ENCODE data around the gene CLEC19A.

The CLEC19A gene

DNA sequence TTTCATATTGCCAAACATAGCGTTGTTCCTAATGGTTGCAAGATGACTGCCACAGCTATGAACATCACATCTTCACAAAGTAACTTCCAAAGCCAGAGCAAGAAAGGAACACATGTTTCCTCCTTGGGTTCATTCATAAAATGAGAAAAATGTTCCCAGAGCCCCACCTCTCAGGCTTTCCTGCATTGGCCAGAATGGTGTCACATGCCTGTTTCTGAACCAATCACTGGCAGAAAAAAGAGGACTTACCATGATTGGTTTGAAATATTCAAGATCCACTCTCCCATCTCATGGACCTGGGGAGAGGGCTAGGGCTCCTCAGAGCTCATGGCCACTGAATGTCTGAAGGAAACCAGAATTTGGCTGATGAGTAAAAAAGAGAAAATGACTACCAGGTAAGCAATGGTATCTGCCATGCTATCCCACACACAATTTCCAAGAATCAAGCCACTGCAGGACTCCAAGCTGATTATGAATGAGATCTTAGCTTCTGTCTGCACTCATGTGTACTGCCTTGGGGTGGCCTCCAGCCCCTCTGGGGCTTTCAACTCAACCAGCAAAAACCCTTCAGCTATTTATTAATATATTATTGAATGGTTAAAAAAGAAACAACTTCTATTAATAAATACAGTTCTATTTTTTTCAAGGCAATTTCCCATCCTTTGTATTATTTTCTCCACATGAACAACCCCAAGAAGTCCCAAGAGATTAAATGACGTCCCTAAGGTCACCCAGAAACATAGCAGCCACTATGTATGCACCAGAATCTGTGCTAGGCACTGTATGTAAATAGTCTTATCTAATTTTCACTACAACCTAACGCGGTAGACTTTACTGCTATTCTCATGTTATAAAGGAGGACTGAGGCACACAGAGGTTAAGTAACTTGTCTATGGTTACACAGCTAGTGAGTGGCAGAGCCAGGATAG is 70.8 kb downstream of the CLEC19A start:
- ChIA-PET POLR2A (ENCODE audit: low non-redundant PET) (no interaction called here), CTCF (interaction anchor here (0.7 kb wide), 1 partner anchor 551 kb away, joined by 3 read pairs; no protein-coding TSS in a partner anchor)
- no peak for DNase-seq (ENCODE audit: low spot score)
- no peak for TF ChIP-seq CTCF (conservative IDR thresholded peaks at IDR 0.05; ENCODE audit: low read depth)
- no peak overlapping the region for H3K27ac ChIP-seq

GRCh38 chr16:19359556-19359955 is 74.0 kb downstream of the CLEC19A start:
- POLR2A ChIA-PET (ENCODE audit: low non-redundant PET) = no interaction called here
- CTCF ChIA-PET = no interaction called here
- H3K27ac ChIP-seq = no peak overlapping the region
- TF ChIP-seq CTCF (conservative IDR thresholded peaks at IDR 0.05; ENCODE audit: low read depth) = no peak
- no peak for DNase-seq (ENCODE audit: low spot score)
